ENCODE measurements around the gene SOCS4.

DNA sequence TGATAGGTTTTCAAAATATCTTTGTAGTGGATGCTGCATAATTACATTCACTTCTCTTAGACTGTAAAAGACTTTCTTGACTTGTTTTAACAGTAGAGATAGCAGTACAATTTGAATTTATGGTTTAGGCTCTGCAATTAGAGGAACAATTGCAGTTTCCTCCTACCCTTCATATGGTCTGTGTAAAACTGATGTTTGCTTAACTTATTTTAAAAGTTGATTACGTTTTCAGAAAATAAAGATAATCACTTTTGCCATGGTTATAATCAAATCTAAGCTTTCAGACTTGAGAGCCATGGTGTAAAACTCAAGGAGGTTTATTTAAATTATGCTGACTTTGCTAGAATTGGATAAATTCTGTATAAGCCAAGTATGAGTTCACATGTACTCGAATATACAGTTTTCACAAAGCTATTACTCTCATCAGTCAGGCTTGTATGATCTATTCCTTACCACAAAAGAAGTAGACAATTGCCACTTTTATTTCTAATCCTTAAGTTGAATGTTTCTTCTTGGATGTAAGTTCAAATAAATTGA, 21.9 kb downstream of the SOCS4 start:
- TF ChIP-seq, protein P1, sequence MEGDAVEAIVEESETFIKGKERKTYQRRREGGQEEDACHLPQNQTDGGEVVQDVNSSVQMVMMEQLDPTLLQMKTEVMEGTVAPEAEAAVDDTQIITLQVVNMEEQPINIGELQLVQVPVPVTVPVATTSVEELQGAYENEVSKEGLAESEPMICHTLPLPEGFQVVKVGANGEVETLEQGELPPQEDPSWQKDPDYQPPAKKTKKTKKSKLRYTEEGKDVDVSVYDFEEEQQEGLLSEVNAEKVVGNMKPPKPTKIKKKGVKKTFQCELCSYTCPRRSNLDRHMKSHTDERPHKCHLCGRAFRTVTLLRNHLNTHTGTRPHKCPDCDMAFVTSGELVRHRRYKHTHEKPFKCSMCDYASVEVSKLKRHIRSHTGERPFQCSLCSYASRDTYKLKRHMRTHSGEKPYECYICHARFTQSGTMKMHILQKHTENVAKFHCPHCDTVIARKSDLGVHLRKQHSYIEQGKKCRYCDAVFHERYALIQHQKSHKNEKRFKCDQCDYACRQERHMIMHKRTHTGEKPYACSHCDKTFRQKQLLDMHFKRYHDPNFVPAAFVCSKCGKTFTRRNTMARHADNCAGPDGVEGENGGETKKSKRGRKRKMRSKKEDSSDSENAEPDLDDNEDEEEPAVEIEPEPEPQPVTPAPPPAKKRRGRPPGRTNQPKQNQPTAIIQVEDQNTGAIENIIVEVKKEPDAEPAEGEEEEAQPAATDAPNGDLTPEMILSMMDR (conservative IDR thresholded peaks at IDR 0.05; ENCODE audit: low read depth in 2 of 2), result no peak
- TF ChIP-seq POLR2AphosphoS5 (IDR thresholded peaks at IDR 0.05; ENCODE audit: low read depth), result no peak
- no peak for TF ChIP-seq EZH2 (IDR thresholded peaks at IDR 0.05; ENCODE audit: low read depth, unreplicated experiment)
- TF ChIP-seq, protein P2, sequence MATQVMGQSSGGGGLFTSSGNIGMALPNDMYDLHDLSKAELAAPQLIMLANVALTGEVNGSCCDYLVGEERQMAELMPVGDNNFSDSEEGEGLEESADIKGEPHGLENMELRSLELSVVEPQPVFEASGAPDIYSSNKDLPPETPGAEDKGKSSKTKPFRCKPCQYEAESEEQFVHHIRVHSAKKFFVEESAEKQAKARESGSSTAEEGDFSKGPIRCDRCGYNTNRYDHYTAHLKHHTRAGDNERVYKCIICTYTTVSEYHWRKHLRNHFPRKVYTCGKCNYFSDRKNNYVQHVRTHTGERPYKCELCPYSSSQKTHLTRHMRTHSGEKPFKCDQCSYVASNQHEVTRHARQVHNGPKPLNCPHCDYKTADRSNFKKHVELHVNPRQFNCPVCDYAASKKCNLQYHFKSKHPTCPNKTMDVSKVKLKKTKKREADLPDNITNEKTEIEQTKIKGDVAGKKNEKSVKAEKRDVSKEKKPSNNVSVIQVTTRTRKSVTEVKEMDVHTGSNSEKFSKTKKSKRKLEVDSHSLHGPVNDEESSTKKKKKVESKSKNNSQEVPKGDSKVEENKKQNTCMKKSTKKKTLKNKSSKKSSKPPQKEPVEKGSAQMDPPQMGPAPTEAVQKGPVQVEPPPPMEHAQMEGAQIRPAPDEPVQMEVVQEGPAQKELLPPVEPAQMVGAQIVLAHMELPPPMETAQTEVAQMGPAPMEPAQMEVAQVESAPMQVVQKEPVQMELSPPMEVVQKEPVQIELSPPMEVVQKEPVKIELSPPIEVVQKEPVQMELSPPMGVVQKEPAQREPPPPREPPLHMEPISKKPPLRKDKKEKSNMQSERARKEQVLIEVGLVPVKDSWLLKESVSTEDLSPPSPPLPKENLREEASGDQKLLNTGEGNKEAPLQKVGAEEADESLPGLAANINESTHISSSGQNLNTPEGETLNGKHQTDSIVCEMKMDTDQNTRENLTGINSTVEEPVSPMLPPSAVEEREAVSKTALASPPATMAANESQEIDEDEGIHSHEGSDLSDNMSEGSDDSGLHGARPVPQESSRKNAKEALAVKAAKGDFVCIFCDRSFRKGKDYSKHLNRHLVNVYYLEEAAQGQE (IDR thresholded peaks at IDR 0.05; ENCODE audit: unreplicated experiment), result no peak
- TF ChIP-seq NANOG (IDR thresholded peaks at IDR 0.05; ENCODE audit: borderline replicate concordance), result no peak

All from GM23338 (cell line).